SJSA1 (cell line): Measurements from ENCODE around the gene MTHFD1L. TPM values are rescaled to one million over a fixed set of nuclear protein-coding genes. Genes with fewer than 3 reads are reported as not detected.

Experiments used
- DNase-seq, 2 experiments: peaks; one replicate each; pipeline ENCODE4 v3.0.0-alpha.2; 2015 to 2020; ENCODE audit warnings: low spot score in 2 of 2, low read depth in 1 of 2
- H3K27ac ChIP-seq: fragments of 250-450 bp; sonication (Bioruptor Pico); 2 replicates; pipeline ENCODE4 v1.5.1; 2020; ENCODE audit warnings: mild to moderate bottlenecking, moderate library complexity
- H3K27me3 ChIP-seq: fragments of 250-450 bp; sonication (Bioruptor Pico); replicated peaks from 2 replicates; pipeline ENCODE4 v1.5.1; 2020; ENCODE audit warnings: mild to moderate bottlenecking, moderate library complexity
- H3K36me3 ChIP-seq: fragments of 250-450 bp; sonication (Bioruptor Pico); 2 replicates; pipeline ENCODE4 v1.5.1; 2020; ENCODE audit warnings: mild to moderate bottlenecking
- H3K4me1 ChIP-seq: fragments of 250-450 bp; sonication (Bioruptor Pico); replicated peaks from 2 replicates; pipeline ENCODE4 v1.6.1; 2021; ENCODE audit warnings: mild to moderate bottlenecking
- H3K4me3 ChIP-seq: fragments of 250-450 bp; sonication (Bioruptor Pico); 2 replicates; pipeline ENCODE4 v1.5.1; 2020; ENCODE audit warnings: mild to moderate bottlenecking
- H3K9me3 ChIP-seq: fragments of 250-450 bp; sonication (Bioruptor Pico); replicated peaks from 2 replicates; pipeline ENCODE4 v1.5.1; 2020; ENCODE audit warnings: mild to moderate bottlenecking
- total RNA-seq: library from RNA; depleted of rRNA; stranded (reverse); fragments of >200 nt; shearing (Covaris generic); gene quantifications from 2 replicates; pipeline ENCODE4 v1.2.3, GENCODE V29; 2014

The MTHFD1L gene
- total RNA-seq, 1 experiment from 2014 or later: 24.8 TPM

DNA sequence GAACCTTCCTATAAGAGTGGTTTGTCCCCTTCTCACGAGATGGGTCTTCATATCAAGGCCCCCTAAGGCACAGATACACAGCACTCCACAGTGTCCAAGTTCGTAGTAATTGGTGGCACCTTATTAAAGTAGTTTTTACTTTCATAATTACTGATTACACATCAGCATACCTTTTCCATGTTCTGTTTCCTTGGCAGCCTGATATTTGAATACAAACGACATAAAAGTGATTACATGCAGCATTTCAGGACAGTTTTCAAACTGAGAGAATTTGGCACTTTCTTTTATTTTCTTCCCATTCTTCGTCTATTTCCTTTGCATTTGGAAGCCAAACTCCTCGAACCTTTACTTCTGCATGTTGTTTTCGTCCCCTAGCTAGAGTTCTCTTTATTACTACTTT lies 139.7 kb downstream of the MTHFD1L start:
- Histone ChIP-seq H3K9me3 (no peaks in the 10 kb centered on the region), H3K4me3 (no peak overlapping the region), H3K4me1 (peaks cover 21% of the 10 kb centered on the region), H3K27ac (no peak overlapping the region), H3K27me3 (no peaks in the 10 kb centered on the region), H3K36me3 (no peaks in the 10 kb centered on the region)
- no peak for DNase-seq

DNA sequence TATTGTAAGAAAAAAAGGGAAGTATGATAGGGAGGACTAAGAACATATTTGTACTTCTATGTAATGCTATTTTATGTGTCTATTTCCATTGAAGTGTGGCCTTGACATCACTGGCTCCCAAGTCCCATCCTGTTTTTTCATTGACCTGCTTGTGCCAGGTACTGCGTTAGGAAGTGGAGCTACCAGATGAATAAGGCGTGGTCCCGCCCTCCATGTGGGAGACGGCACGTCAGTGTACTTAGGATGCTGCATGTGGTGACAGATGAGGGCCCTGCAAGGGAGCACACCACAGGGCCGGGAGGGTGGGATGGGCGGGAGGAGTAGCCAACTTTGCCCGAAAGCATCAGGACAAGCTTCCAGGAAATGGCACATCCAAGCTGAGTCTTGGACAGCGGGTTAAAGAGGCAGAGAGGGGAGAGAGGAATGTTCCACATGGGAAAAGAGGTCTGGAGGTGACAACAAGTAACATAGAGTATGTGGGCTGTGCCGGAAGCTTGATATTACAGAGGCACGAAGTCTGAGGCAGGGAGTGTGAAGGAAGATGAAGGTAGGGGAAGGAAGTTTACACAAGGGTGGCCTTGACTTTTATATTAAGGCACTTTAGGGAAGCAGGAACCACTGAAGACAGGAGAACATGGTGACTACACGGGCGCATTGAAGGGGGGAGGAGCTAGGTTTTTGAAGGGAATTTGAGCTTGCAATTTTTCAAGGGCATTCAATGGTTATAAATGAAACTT lies 140.6 kb downstream of the MTHFD1L start:
- Histone ChIP-seq H3K27me3 (no peaks in the 10 kb centered on the region), H3K9me3 (no peaks in the 10 kb centered on the region), H3K27ac (no peak overlapping the region), H3K4me3 (no peak overlapping the region), H3K4me1 (peaks cover 22% of the 10 kb centered on the region), H3K36me3 (peaks cover 2% of the 10 kb centered on the region; the same call in 1 of the 2 replicates)
- DNase-seq: no peak

DNA sequence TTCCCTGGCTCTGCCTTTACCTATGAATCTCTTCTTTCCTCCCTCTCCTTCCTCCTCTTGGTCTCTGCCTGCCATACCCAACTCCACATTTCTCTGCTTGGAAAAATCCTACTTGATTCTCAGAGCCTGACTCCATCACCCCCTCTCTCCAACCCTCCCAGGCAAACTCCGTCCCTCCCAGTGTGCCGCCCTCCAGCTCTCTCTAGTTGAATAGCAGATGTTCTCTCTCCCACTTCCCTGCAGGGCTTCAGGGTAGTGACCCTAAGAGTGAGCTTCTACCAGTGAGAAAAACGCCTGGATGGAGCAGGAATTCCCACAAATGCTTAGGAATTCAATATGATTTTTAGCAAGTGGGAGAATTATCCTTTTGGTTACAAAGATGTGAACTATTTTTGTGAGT lies 141.6 kb downstream of the MTHFD1L start:
- Histone ChIP-seq H3K4me1 (peaks cover 22% of the 10 kb centered on the region), H3K27ac (no peak overlapping the region), H3K9me3 (no peaks in the 10 kb centered on the region), H3K27me3 (no peaks in the 10 kb centered on the region), H3K4me3 (no peak overlapping the region), H3K36me3 (peaks cover 4% of the 10 kb centered on the region; the same call in 1 of the 2 replicates)
- DNase-seq: no peak

- DNase-seq: no peak
- H3K9me3 ChIP-seq: no peaks in the 10 kb centered on the region
- no peaks in the 10 kb centered on the region for H3K27me3 ChIP-seq
- peaks cover 22% of the 10 kb centered on the region for H3K4me1 ChIP-seq
- H3K27ac ChIP-seq: no peak overlapping the region
- H3K4me3 ChIP-seq: no peak overlapping the region
- peaks cover 4% of the 10 kb centered on the region; the same call in 1 of the 2 replicates for H3K36me3 ChIP-seq
These were observed 142.4 kb downstream of the MTHFD1L start for GRCh38 chr6:151007922-151008321.

- Histone ChIP-seq H3K4me1 (peaks cover 21% of the 10 kb centered on the region), H3K36me3 (peaks cover 4% of the 10 kb centered on the region; the same call in 1 of the 2 replicates), H3K27ac (no peak overlapping the region), H3K9me3 (no peaks in the 10 kb centered on the region), H3K4me3 (no peak overlapping the region), H3K27me3 (no peaks in the 10 kb centered on the region)
- DNase-seq: no peak
These were observed 142.9 kb downstream of the MTHFD1L start for GRCh38 chr6:151008425-151008824.

- peaks cover 11% of the 10 kb centered on the region; the same call in 1 of the 2 replicates for H3K36me3 ChIP-seq
- H3K4me1 ChIP-seq: peaks cover 18% of the 10 kb centered on the region
- no peak overlapping the region for H3K4me3 ChIP-seq
- DNase-seq: no peak
- H3K9me3 ChIP-seq: no peaks in the 10 kb centered on the region
- H3K27me3 ChIP-seq: no peaks in the 10 kb centered on the region
- H3K27ac ChIP-seq: no peak overlapping the region
These were observed 144.1 kb downstream of the MTHFD1L start for GRCh38 chr6:151009576-151009975.

DNA sequence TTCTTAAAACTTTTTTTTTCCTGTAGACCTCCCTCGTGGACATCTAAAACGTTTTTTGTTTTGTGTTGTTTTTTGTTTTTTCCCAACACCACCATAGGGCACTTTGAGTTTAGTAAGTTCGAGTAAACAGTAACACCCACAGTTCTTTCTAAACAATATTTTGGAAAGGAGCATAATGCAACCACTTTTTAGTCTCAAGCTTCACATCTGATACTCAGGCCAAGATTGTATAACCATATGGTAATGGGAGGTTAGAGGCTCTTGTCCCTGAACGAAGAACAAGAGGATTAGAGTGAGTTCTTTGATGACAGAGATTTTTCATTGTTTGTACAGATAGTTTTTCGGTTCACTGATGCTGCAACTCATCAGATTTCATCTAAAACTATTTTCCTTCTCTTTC lies 144.6 kb downstream of the MTHFD1L start:
- Histone ChIP-seq H3K9me3 (no peaks in the 10 kb centered on the region), H3K27ac (no peak overlapping the region), H3K27me3 (no peaks in the 10 kb centered on the region), H3K36me3 (peaks cover 11% of the 10 kb centered on the region; the same call in 1 of the 2 replicates), H3K4me1 (peaks cover 16% of the 10 kb centered on the region), H3K4me3 (no peak overlapping the region)
- DNase-seq: no peak

GRCh38 chr6:151012321-151013294 lies 147.1 kb downstream of the MTHFD1L start:
- H3K36me3 ChIP-seq: peaks cover 24% of the 10 kb centered on the region
- H3K27ac ChIP-seq: no peak overlapping the region
- no peak overlapping the region for H3K4me3 ChIP-seq
- H3K27me3 ChIP-seq: no peaks in the 10 kb centered on the region
- peaks cover 21% of the 10 kb centered on the region for H3K4me1 ChIP-seq
- no peaks in the 10 kb centered on the region for H3K9me3 ChIP-seq
- DNase-seq: no peak

GRCh38 chr6:151014404-151015100 lies 149.1 kb downstream of the MTHFD1L start:
- no peaks in the 10 kb centered on the region for H3K27me3 ChIP-seq
- H3K4me3 ChIP-seq: no peak overlapping the region
- peak; percentile 61 to 78 for DNase-seq
- peaks cover 26% of the 10 kb centered on the region for H3K4me1 ChIP-seq
- H3K9me3 ChIP-seq: no peaks in the 10 kb centered on the region
- peaks cover 36% of the 10 kb centered on the region for H3K36me3 ChIP-seq
- H3K27ac ChIP-seq: peak overlapping the region; percentile 6; the same call in 1 of the 2 replicates

GRCh38 chr6:151015101-151015700 lies 149.7 kb downstream of the MTHFD1L start:
- Histone ChIP-seq H3K4me1 (peaks cover 23% of the 10 kb centered on the region), H3K9me3 (no peaks in the 10 kb centered on the region), H3K4me3 (no peak overlapping the region), H3K27ac (no peak overlapping the region), H3K36me3 (peaks cover 36% of the 10 kb centered on the region), H3K27me3 (no peaks in the 10 kb centered on the region)
- DNase-seq: no peak

DNA sequence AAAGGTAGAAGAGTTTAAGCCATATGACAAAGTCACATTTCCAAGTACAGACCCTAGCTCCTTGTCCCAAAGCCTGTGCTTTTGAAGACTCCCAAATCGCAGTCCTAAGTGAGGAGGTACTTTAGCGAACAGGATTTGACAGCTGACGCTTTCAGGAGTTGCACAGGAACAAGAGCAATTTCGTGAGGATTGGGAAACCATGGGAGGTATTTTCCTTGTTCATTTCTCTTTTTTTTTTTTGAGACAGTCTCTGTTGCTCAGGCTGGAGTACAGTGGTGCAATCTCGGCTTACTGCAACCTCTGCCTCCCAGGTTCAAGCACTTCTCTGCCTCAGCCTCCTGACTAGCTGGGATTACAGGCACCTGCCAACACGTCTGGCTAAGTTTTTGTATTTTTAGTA lies 150.6 kb downstream of the MTHFD1L start:
- H3K4me1 ChIP-seq: peaks cover 27% of the 10 kb centered on the region
- H3K36me3 ChIP-seq: peaks cover 38% of the 10 kb centered on the region
- no peaks in the 10 kb centered on the region for H3K27me3 ChIP-seq
- no peaks in the 10 kb centered on the region for H3K9me3 ChIP-seq
- no peak overlapping the region for H3K4me3 ChIP-seq
- H3K27ac ChIP-seq: no peak overlapping the region
- DNase-seq: no peak

DNA sequence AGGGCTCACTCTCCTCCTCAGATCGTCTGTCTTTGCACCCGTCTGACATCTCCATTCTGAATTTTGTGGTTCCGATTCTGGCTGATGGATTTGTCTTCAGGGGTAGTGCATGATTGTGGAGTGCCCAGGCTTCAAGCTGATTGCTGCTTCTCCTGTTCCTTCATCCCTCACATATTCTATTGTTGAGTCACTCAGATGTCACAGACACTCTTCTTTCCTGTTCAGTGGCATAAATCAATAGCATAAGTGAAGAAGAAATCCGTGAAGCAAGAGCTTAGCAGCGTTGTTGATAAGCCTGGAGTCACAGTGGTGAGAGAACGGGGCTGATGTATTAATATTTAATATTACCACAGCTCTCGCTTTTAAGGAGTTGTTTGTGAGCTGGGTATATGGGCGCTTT lies 152.5 kb downstream of the MTHFD1L start:
- peaks cover 44% of the 10 kb centered on the region for H3K4me1 ChIP-seq
- no peak overlapping the region for H3K4me3 ChIP-seq
- H3K27me3 ChIP-seq: no peaks in the 10 kb centered on the region
- H3K9me3 ChIP-seq: no peaks in the 10 kb centered on the region
- peaks cover 42% of the 10 kb centered on the region for H3K36me3 ChIP-seq
- DNase-seq: no peak
- H3K27ac ChIP-seq: no peak overlapping the region
